Upper lobe of left lung (tissue), 6 donors: ENCODE data around the gene CRB1. TPM values are rescaled to one million over a fixed set of nuclear protein-coding genes. Genes with fewer than 3 reads are reported as not detected.

Experiments used
- ATAC-seq, 2 donors: fragments of 200-7000 bp; cut with Tn5 transposase; one replicate each; pipeline ENCODE4 v1.9.1; 2022; ENCODE audit warnings: mild to moderate bottlenecking in 2 of 2, moderate library complexity in 2 of 2; ENCODE audit not compliant: low FRiP score in 2 of 2
- DNase-seq, 2 donors: peaks; one replicate each; pipeline ENCODE4 v3.0.0-alpha.2; 2019 to 2020
- H3K27ac ChIP-seq, 4 donors: fragments of 200-600 bp; sonication (generic); one replicate each; pipeline ENCODE4 v1.5.1; 2016 to 2019
- H3K27me3 ChIP-seq, 4 donors: fragments of 200-600 bp; sonication (generic); one replicate each; pipeline ENCODE4 v1.5.1; 2017 to 2019
- H3K36me3 ChIP-seq, 4 donors: fragments of 200-600 bp; sonication (generic); one replicate each; pipeline ENCODE4 v1.5.1; 2016 to 2019
- H3K4me1 ChIP-seq, 4 donors: fragments of 200-600 bp; sonication (generic); one replicate each; pipeline ENCODE4 v1.5.1; 2018 to 2019
- H3K4me3 ChIP-seq, 4 donors: fragments of 200-600 bp; sonication (generic); one replicate each; pipeline ENCODE4 v1.5.1; 2017 to 2019; ENCODE audit warnings: mild to moderate bottlenecking in 2 of 4, moderate library complexity in 1 of 4
- H3K9me3 ChIP-seq, 4 donors: fragments of 200-600 bp; sonication (generic); one replicate each; pipeline ENCODE4 v1.5.1; 2018 to 2019
- EP300 ChIP-seq, 4 donors: sonication (generic); formaldehyde crosslinking; IDR thresholded peaks; one replicate each; pipeline ENCODE4 v1.5.1; 2017; ENCODE audit warnings: antibody characterized with exemption in 4 of 4, control low read depth in 2 of 4
- POLR2A ChIP-seq, 4 donors: fragments of 450-650 bp; IDR thresholded peaks; one replicate each; pipeline ENCODE4 v1.5.1; 2016 to 2017; ENCODE audit warnings: antibody characterized with exemption in 4 of 4, mild to moderate bottlenecking in 2 of 4
- POLR2AphosphoS5 ChIP-seq, 2 donors: sonication (generic); formaldehyde crosslinking; IDR thresholded peaks; one replicate each; pipeline ENCODE4 v1.5.1; 2017; ENCODE audit warnings: antibody characterized with exemption in 2 of 2
- WGBS, 2 donors: methylation state at CpG; one replicate each; pipeline ENCODE4 v1.1.5; 2017 to 2018; 5-methylcytosine and 5-hydroxymethylcytosine counted together
- total RNA-seq, 6 donors: library from RNA; depleted of rRNA in 4 of 6; stranded (reverse); fragments of >200 nt in 4 of 6; gene quantifications; one replicate each; pipeline versions ENCODE4 v1.1.0 to v1.2.1, GENCODE V29; 2016 to 2021
- TF ChIP-seq, protein P1 (sequence below), 6 experiments: fragments of 450-650 bp in 4 of 6; fragments of 200-600 bp in 2 of 6; sonication (generic) in 2 of 6; IDR thresholded peaks; one replicate each; pipeline ENCODE4 v1.5.1; 2016 to 2019; ENCODE audit warnings: antibody characterized with exemption in 6 of 6
- donor health status: DM: no; HTN: no; CAD: no; lungs with moderate emphysema.
- donor health status: DM: no; HTN: yes; CAD: no; lungs with severe emphysema.

The CRB1 gene
- total RNA-seq, 6 donors from 2014 or later = 0.11 to 0.98 (median 0.15) TPM; not detected in 1

DNA sequence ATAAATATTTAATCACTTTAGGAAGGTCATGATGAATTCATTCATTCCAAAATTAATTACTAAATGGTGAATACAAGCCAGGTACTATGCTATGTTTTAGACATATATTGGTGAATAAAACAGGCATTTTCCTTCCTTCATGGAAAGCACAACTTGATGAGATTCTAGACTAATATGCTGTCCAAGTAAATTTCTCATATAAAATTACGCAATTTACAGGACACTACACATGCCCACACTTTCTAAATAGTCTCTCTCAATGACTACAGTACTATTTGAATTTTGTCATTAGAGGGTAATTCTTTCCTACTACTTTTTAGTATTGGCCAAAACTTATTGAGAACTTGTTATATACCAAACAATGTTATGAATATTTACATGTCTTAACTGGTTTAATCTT lies 150.6 kb downstream of the CRB1 start:
- ATAC-seq (no peak), DNase-seq (no peak)
- Histone ChIP-seq H3K4me3 (no peak overlapping the region), H3K9me3 (no peaks in the 10 kb centered on the region), H3K27ac (no peak overlapping the region), H3K27me3 (no peaks in the 10 kb centered on the region), H3K36me3 (no peaks in the 10 kb centered on the region), H3K4me1 (no peaks in the 10 kb centered on the region)
- 78 to 89% methylated on average over 1 of the region's 1 CpG for WGBS, 2 donors
- TF ChIP-seq EP300 (IDR thresholded peaks at IDR 0.05) (no peak), POLR2A (IDR thresholded peaks at IDR 0.05) (no peak), POLR2AphosphoS5 (IDR thresholded peaks at IDR 0.05) (no peak)
- TF ChIP-seq, protein P1, sequence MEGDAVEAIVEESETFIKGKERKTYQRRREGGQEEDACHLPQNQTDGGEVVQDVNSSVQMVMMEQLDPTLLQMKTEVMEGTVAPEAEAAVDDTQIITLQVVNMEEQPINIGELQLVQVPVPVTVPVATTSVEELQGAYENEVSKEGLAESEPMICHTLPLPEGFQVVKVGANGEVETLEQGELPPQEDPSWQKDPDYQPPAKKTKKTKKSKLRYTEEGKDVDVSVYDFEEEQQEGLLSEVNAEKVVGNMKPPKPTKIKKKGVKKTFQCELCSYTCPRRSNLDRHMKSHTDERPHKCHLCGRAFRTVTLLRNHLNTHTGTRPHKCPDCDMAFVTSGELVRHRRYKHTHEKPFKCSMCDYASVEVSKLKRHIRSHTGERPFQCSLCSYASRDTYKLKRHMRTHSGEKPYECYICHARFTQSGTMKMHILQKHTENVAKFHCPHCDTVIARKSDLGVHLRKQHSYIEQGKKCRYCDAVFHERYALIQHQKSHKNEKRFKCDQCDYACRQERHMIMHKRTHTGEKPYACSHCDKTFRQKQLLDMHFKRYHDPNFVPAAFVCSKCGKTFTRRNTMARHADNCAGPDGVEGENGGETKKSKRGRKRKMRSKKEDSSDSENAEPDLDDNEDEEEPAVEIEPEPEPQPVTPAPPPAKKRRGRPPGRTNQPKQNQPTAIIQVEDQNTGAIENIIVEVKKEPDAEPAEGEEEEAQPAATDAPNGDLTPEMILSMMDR (IDR thresholded peaks at IDR 0.05) = no peak

DNA sequence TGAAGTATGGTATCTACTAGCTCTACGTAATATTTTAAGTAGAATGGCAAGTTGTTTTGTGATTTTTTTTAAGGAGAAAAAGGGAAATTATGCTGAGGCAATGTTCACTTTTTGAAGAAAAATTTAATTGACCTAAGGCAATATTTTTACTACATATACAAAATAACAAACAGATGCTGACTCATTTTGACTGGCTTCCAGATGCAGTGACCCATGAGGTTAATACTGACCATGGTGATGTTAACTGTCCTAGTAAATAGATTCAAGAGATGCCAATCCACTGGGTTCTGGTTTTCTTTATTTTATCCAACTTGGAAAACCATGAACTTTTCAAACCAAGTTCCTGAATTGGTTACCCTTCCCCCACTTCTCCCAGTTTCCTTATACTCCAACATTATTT lies 154.9 kb downstream of the CRB1 start:
- H3K36me3 ChIP-seq = no peaks in the 10 kb centered on the region
- no peak overlapping the region for H3K4me3 ChIP-seq
- no peaks in the 10 kb centered on the region for H3K9me3 ChIP-seq
- no peaks in the 10 kb centered on the region for H3K27me3 ChIP-seq
- ATAC-seq (no peak), DNase-seq (no peak)
- TF ChIP-seq POLR2AphosphoS5 (IDR thresholded peaks at IDR 0.05) = no peak
- TF ChIP-seq, protein P1 (IDR thresholded peaks at IDR 0.05) = no peak
- TF ChIP-seq EP300 (IDR thresholded peaks at IDR 0.05) = no peak
- TF ChIP-seq POLR2A (IDR thresholded peaks at IDR 0.05) = no peak
- 94 to 100% methylated on average over 1 of the region's 1 CpG for WGBS, 2 donors
- no peak overlapping the region for H3K27ac ChIP-seq
- H3K4me1 ChIP-seq = no peaks in the 10 kb centered on the region

DNA sequence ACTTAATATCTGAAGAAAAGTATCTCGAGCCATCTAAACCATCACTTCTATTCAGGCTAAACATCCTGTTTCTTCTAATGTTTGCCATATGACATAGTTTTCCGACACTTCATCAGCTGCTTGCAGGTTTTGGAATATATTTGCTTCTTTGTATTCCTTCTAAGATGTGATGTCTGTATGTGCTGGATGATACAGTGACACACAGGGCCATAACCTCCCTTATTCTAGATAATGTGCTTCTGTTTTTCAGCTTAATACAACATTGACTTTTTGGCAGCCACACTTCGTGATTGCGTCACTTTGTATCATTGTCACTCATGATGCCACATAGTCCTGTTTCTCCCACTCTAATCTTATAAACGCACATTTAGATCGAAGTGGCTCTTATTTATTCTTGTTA lies 156.3 kb downstream of the CRB1 start:
- Histone ChIP-seq H3K4me1 (no peaks in the 10 kb centered on the region), H3K27me3 (no peaks in the 10 kb centered on the region), H3K27ac (no peak overlapping the region), H3K36me3 (no peaks in the 10 kb centered on the region), H3K4me3 (no peak overlapping the region), H3K9me3 (no peaks in the 10 kb centered on the region)
- ATAC-seq (no peak), DNase-seq (no peak)
- TF ChIP-seq, protein P1 (IDR thresholded peaks at IDR 0.05) = no peak
- TF ChIP-seq POLR2AphosphoS5 (IDR thresholded peaks at IDR 0.05) (no peak), POLR2A (IDR thresholded peaks at IDR 0.05) (no peak), EP300 (IDR thresholded peaks at IDR 0.05) (no peak)
- 60 to 67% methylated on average over 6 of the region's 6 CpGs for WGBS, 2 donors

DNA sequence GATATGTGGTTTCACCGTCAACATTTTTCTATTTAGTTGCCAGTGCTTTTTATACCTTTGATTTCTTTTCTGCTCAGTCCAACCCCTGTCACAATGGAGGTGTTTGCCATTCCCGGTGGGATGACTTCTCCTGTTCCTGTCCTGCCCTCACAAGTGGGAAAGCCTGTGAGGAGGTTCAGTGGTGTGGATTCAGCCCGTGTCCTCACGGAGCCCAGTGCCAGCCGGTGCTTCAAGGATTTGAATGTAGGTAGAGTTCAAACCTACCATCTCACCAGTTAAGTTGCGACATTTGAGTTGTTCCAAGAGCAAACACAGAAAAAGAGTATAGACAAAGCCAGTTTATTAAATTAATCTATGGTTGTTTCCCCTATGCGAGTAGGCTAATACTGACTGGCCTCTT lies 161.3 kb downstream of the CRB1 start:
- WGBS, 2 donors = 84% methylated on average over 7 of the region's 7 CpGs
- no peaks in the 10 kb centered on the region for H3K4me1 ChIP-seq
- no peaks in the 10 kb centered on the region for H3K36me3 ChIP-seq
- H3K27me3 ChIP-seq = no peaks in the 10 kb centered on the region
- ATAC-seq = no peak
- H3K4me3 ChIP-seq = no peak overlapping the region
- no peaks in the 10 kb centered on the region for H3K9me3 ChIP-seq
- TF ChIP-seq POLR2A (IDR thresholded peaks at IDR 0.05) = no peak
- TF ChIP-seq EP300 (IDR thresholded peaks at IDR 0.05) = no peak
- no peak for TF ChIP-seq POLR2AphosphoS5 (IDR thresholded peaks at IDR 0.05)
- TF ChIP-seq, protein P1 (IDR thresholded peaks at IDR 0.05) = no peak
- no peak overlapping the region for H3K27ac ChIP-seq
- no peak for DNase-seq

DNA sequence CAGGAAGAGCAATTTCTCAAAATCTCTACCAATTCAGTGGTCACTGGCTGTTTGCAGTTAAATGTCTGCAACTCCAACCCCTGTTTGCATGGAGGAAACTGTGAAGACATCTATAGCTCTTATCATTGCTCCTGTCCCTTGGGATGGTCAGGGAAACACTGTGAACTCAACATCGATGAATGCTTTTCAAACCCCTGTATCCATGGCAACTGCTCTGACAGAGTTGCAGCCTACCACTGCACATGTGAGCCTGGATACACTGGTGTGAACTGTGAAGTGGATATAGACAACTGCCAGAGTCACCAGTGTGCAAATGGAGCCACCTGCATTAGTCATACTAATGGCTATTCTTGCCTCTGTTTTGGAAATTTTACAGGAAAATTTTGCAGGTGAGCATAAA lies 167.2 kb downstream of the CRB1 start:
- ATAC-seq = no peak
- WGBS, 2 donors = 19 to 33% methylated on average over 1 of the region's 1 CpG
- no peak overlapping the region for H3K4me3 ChIP-seq
- TF ChIP-seq POLR2A (IDR thresholded peaks at IDR 0.05) = no peak
- no peak for TF ChIP-seq POLR2AphosphoS5 (IDR thresholded peaks at IDR 0.05)
- no peak for TF ChIP-seq EP300 (IDR thresholded peaks at IDR 0.05)
- TF ChIP-seq, protein P1 (IDR thresholded peaks at IDR 0.05) = no peak
- no peak for DNase-seq
- no peaks in the 10 kb centered on the region for H3K4me1 ChIP-seq
- H3K27ac ChIP-seq = no peak overlapping the region
- H3K36me3 ChIP-seq = no peaks in the 10 kb centered on the region
- no peaks in the 10 kb centered on the region for H3K27me3 ChIP-seq
- no peaks in the 10 kb centered on the region for H3K9me3 ChIP-seq
